Astrocyte (in vitro differentiated cells and primary cell): ENCODE results near the gene ZNF30.

Source experiments
- CTCF ChIP-seq: IDR thresholded peaks from 2 replicates; pipeline ENCODE4 v1.5.1; 2011; ENCODE audit warnings: low read depth, mild to moderate bottlenecking, inconsistent platforms, low read length, moderate library complexity; ENCODE audit not compliant: insufficient read depth
- EZH2 ChIP-seq: IDR thresholded peaks from 2 replicates; pipeline ENCODE4 v1.6.1; 2012; ENCODE audit warnings: mild to moderate bottlenecking, low read length, inconsistent platforms; ENCODE audit not compliant: insufficient read depth

DNA sequence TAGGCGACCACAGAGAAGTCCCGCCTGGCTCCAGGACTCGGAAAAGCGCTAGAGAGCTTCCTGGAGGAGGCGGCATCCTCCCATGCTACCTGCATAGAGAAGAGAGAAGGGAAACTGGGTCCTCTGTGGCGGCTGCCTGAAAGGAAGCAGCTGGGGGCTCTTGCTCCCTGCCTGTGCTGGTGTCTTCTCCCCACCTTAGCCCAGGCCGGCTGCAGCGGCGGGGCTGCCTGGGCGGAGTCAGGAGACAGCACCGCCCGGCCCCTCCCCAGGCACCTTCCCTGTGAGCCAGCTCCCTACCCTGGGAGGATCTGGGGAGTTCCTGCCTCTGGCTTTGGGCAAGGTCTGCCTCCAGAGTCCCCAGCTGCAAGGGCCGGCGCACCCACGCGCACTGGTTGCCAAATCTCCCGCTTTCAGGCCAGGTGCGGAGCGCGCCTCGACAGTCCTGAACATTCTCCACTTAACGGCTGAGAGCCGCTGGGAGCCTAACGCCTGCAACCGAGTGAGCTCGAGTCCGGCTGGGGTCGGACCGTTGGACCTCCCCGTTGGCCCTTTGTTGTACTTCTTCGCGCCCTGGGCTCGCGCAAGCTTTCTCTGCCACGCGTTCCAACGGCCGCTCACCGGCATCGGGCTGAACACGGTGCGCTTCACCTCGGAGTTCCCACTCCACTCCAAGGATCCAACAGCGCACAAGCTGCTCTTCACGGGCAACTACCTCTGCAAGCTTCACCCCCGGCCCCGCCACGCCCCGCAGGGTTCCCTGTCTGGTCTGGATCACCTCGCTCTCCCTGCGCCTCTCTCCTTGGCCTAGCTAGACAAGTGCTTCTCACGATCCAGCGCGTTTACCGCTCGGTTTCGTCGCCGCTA lies 21.8 kb upstream of the ZNF30 start:
- TF ChIP-seq CTCF (no peak), EZH2 (no peak)
